KOPT-K1 (cell line): ENCODE data around the gene VMAC.

Experiments used
- H3K27ac ChIP-seq: fragments of 200-600 bp; sonication (generic); 2 replicates; pipeline ENCODE4 v1.5.1; 2016; ENCODE audit warnings: antibody characterized with exemption, mild to moderate bottlenecking, low read depth, low read length; ENCODE audit not compliant: poor library complexity, severe bottlenecking
- H3K36me3 ChIP-seq: fragments of 200-600 bp; sonication (generic); 2 replicates; pipeline ENCODE4 v1.5.1; 2017; ENCODE audit warnings: antibody characterized with exemption, mild to moderate bottlenecking, low read length, moderate library complexity; ENCODE audit not compliant: insufficient read depth
- H3K9me3 ChIP-seq: fragments of 200-600 bp; sonication (generic); 2 replicates; pipeline ENCODE4 v1.5.1; 2017; ENCODE audit warnings: antibody characterized with exemption, low read length, mild to moderate bottlenecking; ENCODE audit not compliant: insufficient read depth, poor library complexity, severe bottlenecking

Gene VMAC

GRCh38 chr19:5911366-5911765 lies 6.7 kb downstream of the VMAC start:
- no peak overlapping the region for H3K27ac ChIP-seq
- H3K9me3 ChIP-seq = no peaks in the 10 kb centered on the region
- H3K36me3 ChIP-seq = peaks cover 41% of the 10 kb centered on the region

DNA sequence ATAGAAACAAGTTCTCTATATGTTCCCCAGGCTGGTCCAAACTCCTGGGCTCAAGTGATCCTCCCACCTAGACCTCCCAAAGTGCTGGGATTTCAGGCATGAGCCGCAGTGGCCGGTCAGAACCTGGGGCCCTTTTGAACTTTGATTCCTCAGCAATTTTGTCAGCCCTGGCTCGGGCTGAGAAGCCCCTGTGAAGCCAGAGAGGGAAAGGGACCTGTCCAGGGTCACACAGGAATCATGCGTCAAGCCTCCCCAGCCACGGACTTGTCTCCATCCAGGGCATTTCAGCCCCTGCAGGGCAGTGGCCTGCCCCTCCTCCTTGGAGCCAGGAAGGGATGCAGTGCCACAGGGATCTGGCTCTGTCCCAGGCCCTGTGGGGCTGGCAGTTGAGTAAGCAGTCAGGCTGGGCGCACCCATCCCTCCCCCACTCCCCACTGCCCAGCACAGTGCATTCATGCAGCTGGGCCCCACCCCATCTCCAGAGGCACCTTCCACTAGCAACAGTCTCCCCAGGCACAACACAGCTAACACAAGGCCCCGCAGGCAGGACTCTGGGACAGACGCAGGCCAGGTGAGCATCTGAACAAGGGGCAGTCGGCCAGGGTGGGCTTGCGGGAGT lies 9.2 kb downstream of the VMAC start, which contains the start of gene CAPS:
CAPS (plus strand) TSS at position 516 of the 619 bp plus-strand sequence. CDS start 153 bp downstream, outside the sequence.
- Histone ChIP-seq H3K36me3 (peaks cover 64% of the 10 kb centered on the region), H3K27ac (no peak within 1 kb of the TSS)

GRCh38 chr19:5914358-5914774 lies 9.7 kb downstream of the VMAC start:
- no peaks in the 10 kb centered on the region for H3K9me3 ChIP-seq
- no peak overlapping the region for H3K27ac ChIP-seq
- peaks cover 66% of the 10 kb centered on the region for H3K36me3 ChIP-seq

More for the DNA sequence above, 9.2 kb downstream of the VMAC start, which contains the start of gene CAPS:
- H3K9me3 ChIP-seq = no peaks in the 10 kb centered on the region

DNA sequence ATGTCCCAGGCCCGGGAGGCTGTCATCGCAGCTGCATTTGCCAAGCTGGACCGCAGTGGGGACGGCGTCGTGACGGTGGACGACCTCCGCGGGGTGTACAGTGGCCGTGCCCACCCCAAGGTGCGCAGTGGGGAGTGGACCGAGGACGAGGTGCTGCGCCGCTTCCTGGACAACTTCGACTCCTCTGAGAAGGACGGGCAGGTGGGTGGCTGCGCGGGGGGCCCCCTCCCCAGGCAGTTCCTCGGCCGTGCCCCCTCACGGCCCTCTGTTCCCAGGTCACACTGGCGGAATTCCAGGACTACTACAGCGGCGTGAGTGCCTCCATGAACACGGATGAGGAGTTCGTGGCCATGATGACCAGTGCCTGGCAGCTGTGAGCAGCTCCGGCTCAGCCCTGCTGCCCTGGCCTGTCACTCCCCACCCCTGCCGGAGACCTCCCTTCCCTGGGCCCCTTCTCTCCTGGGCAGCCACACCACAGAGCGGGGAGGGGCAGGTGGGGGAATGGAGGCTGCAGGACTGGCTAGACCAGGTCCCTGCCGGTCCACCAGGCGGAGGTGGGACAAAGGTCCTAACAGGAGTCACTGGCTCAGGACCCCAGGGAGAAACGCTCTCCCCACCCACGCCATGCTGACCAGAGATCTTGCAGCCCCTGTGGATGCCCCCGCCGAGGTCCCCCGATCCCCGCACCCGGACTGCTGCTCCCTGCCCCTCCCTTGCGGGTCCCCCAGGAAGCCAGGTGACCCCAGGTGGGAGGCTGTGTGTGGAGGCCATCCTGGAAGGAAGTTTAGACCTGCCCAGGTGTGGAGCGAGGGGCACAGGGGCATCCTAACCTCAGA lies 10.5 kb downstream of the VMAC start:
- no peak overlapping the region for H3K27ac ChIP-seq
- no peaks in the 10 kb centered on the region for H3K9me3 ChIP-seq
- H3K36me3 ChIP-seq = peaks cover 66% of the 10 kb centered on the region

DNA sequence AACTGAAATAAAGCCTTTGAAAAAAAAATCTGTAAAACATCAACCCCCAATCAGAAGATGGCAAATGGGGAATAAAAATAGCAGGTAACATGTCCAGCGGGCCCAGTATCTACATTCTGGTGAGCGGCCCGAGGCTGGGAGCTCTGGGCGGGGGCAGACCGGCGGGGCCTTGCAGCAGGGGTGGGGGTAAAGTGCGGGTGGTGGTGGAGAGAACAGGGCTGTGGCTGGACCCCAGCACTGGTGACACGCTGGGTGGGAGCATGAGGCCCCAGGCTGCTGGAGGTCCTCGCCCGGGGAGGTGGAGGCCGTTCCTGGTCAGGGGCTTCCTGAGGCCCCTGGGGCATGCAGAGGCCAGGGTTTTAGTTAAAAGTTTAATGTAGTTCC lies 11.1 kb downstream of the VMAC start:
- H3K36me3 ChIP-seq = peaks cover 70% of the 10 kb centered on the region
- H3K27ac ChIP-seq = no peak overlapping the region
- no peaks in the 10 kb centered on the region for H3K9me3 ChIP-seq

GRCh38 chr19:5916181-5916708 lies 11.6 kb downstream of the VMAC start:
- peaks cover 75% of the 10 kb centered on the region for H3K36me3 ChIP-seq
- no peak overlapping the region for H3K27ac ChIP-seq
- H3K9me3 ChIP-seq = no peaks in the 10 kb centered on the region

DNA sequence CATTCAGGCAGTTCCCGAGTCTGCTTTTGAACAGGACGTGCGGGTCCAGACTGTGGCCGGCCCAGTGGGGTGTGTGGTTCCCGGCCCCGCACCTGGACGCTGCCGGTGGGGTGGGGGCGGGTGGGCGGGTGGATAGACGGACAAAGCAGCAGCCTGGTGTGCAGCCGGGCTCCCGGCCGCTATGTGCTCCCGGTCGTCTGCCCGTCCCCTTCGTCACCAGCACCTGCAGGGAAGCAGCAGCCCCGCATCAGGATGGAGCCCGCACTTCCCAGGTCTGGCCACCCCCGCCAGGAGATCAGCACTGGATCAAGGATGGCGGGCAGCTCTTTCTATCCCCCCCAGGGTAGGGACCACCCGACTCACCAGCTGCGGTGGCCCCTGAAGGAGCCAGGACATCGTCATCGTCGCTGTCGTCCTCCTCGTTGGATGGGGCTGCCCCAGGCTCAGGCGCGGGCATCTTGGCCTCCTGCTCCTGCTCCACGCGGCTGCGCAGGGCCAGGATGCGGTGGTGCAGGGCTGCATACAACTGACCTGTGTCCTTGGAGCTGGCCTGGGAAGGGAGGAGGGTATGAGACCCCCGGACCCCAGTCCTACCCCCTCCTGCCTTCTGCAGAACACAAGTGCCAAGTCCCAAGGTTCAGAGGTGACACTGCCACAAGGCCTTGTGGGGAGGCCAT lies 12.9 kb downstream of the VMAC start:
- peaks cover 88% of the 10 kb centered on the region for H3K36me3 ChIP-seq

GRCh38 chr19:5918463-5919079 lies 13.9 kb downstream of the VMAC start:
- H3K9me3 ChIP-seq = no peaks in the 10 kb centered on the region
- H3K27ac ChIP-seq = no peak overlapping the region
- peaks cover 92% of the 10 kb centered on the region for H3K36me3 ChIP-seq

More for the DNA sequence above, 12.9 kb downstream of the VMAC start:
- Histone ChIP-seq H3K27ac (no peak overlapping the region), H3K9me3 (no peaks in the 10 kb centered on the region)

DNA sequence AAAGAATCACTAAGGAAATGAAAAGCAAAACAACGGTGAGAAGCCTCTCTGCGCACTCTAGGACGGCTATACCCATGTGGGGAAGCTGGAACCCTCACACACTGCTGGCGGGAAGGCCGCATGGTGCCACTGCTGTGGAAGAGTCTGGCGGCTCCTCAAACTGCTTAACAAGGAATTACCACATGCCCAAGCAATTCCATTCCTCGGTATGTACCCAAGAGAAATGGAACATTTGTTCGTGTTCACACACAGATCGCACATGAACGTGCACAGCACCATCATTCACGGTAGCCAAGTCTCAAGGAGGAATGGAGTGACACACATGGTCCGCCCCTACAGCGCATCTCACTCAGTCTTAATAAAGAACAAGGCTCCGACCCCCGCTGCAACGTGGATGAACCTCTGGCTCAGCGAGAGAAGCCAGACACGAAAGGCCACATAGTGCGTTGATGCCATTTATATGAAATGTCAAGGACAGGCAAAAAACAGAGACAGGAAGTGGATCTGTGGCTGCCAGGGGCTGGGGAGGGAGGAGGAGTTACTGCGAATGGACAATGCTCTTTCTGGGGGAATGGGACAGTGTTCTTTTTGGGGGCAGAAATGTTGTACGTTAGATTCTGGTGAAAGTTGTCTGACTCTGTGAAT lies 17.0 kb downstream of the VMAC start:
- Histone ChIP-seq H3K27ac (no peak overlapping the region), H3K36me3 (peaks cover 98% of the 10 kb centered on the region), H3K9me3 (no peaks in the 10 kb centered on the region)

DNA sequence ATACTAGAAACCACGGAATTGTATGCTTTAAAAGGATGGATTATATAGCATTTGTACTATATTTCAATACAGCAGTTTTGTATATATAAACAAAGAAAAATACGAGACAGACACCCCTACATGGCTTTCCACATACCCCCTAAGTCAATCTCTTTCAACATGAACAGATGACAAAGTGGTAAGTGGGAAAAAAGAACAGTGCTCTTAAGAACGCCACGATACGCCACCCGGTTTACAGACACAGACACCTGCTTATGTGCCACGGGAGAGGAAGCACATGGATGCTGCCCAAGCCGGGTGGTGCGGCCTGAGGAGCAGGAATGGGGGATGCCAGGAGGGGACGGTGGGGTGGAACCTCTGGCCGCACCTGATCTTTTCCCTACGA lies 17.5 kb downstream of the VMAC start:
- Histone ChIP-seq H3K36me3 (peaks cover 98% of the 10 kb centered on the region), H3K27ac (no peak overlapping the region), H3K9me3 (no peaks in the 10 kb centered on the region)

GRCh38 chr19:5923356-5923755 lies 18.7 kb downstream of the VMAC start:
- Histone ChIP-seq H3K9me3 (no peaks in the 10 kb centered on the region), H3K36me3 (peaks cover 100% of the 10 kb centered on the region), H3K27ac (no peak overlapping the region)

DNA sequence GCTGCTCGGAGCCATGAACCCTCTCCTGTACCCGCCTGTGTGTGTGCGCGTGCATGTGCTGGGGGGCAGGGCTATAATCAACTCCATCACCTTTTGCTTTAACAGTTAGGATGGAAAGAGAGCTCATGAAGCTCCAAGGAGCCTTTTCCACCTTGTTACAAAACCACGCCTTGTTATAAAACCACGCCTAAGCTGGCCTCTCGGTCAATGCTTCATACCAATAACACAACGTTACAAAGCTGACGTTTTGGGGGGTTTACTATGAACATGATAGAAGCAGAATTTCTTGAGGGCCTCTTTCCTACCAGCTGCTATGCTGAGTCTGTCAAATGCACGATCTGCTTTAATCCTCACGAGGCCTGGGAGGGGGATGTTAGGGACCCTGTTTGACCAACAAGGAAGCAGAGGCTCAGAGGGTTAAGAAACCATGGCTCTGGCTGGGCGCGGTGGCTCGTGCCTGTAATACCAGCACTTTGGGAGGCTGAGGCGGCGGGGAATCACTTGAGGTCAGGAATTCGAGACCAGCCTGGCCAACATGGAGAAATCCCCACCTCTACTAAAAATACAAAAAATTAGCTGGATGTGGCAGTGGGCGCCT lies 21.3 kb downstream of the VMAC start:
- Histone ChIP-seq H3K27ac (no peak overlapping the region), H3K9me3 (no peaks in the 10 kb centered on the region), H3K36me3 (peaks cover 100% of the 10 kb centered on the region)

- H3K27ac ChIP-seq = no peak overlapping the region
- H3K36me3 ChIP-seq = peaks cover 99% of the 10 kb centered on the region
- H3K9me3 ChIP-seq = no peaks in the 10 kb centered on the region
These were observed 22.2 kb downstream of the VMAC start for GRCh38 chr19:5926641-5927440.
